Measurements from ENCODE around the gene RGS12. TPM values are rescaled to one million over a fixed set of nuclear protein-coding genes. Genes with fewer than 3 reads are reported as not detected.

The RGS12 gene
- total RNA-seq, 1 experiment from 2014 or later, result 53.9 TPM

DNA sequence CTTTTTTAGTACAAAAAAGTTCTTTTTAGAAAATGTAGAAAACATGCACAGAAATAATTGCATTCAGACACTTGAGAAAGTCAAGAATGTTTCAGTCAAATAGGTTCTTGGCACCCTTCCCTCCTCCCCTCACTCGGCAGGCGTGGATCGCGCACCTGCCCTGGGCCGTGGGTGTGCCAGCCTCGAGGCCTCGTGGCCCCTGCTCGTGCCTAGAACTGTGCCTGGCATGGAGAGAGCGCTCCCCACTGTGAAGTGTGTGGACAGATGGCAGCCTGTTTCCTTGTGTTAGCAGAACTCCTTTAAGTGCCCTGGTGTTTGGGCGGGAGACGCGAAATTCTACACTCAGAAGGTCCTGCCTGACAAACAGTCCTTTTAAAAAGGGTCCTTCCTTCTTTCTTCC is 14.7 kb downstream of the RGS12 start:
- no peak overlapping the region for H3K27ac ChIP-seq (ENCODE audit: low read depth, low read length, poor library complexity, severe bottlenecking)
- H3K27me3 ChIP-seq (replicated peaks; ENCODE audit: insufficient read depth, low read depth, low read length, poor library complexity), result no peaks in the 10 kb centered on the region
- TF ChIP-seq EZH2 (IDR thresholded peaks at IDR 0.05; ENCODE audit: borderline replicate concordance, low read depth, low read length, poor library complexity, severe bottlenecking), result no peak
- TF ChIP-seq CTCF (conservative IDR thresholded peaks at IDR 0.05; ENCODE audit: low read depth, low read length), result no peak
- no peak overlapping the region for H3K4me3 ChIP-seq (ENCODE audit: low read depth, low read length, poor library complexity, severe bottlenecking)
- no peak for DNase-seq (ENCODE audit: low spot score)
- intact Hi-C loops (cut with micrococcal nuclease; ENCODE audit: unreplicated experiment), result no loop called here
- H3K4me1 ChIP-seq (ENCODE audit: insufficient read depth, low read length, poor library complexity, severe bottlenecking), result peaks cover 33% of the 10 kb centered on the region
- ChIA-PET CTCF (no interaction called here), POLR2A (ENCODE audit: low non-redundant PET) (no interaction called here)
- no TSS peak for BruUV-seq (replicated peaks)
- H3K36me3 ChIP-seq (ENCODE audit: insufficient read depth, low read length, poor library complexity, severe bottlenecking), result no peaks in the 10 kb centered on the region
- no peaks in the 10 kb centered on the region for H3K9me3 ChIP-seq (ENCODE audit: low read depth, low read length, poor library complexity, severe bottlenecking)

GRCh38 chr4:3307891-3308575 is 15.2 kb downstream of the RGS12 start:
- BruUV-seq (replicated peaks), result no TSS peak
- DNase-seq (ENCODE audit: low spot score), result no peak
- Histone ChIP-seq H3K36me3 (ENCODE audit: insufficient read depth, low read length, poor library complexity, severe bottlenecking) (no peaks in the 10 kb centered on the region), H3K4me1 (ENCODE audit: insufficient read depth, low read length, poor library complexity, severe bottlenecking) (peaks cover 28% of the 10 kb centered on the region), H3K27me3 (replicated peaks; ENCODE audit: insufficient read depth, low read depth, low read length, poor library complexity) (no peaks in the 10 kb centered on the region), H3K4me3 (ENCODE audit: low read depth, low read length, poor library complexity, severe bottlenecking) (no peak overlapping the region), H3K27ac (ENCODE audit: low read depth, low read length, poor library complexity, severe bottlenecking) (no peak overlapping the region), H3K9me3 (ENCODE audit: low read depth, low read length, poor library complexity, severe bottlenecking) (no peaks in the 10 kb centered on the region)
- ChIA-PET POLR2A (ENCODE audit: low non-redundant PET) (no interaction called here), CTCF (no interaction called here)
- no peak for TF ChIP-seq EZH2 (IDR thresholded peaks at IDR 0.05; ENCODE audit: borderline replicate concordance, low read depth, low read length, poor library complexity, severe bottlenecking)
- no peak for TF ChIP-seq CTCF (conservative IDR thresholded peaks at IDR 0.05; ENCODE audit: low read depth, low read length)
- intact Hi-C loops (cut with micrococcal nuclease; ENCODE audit: unreplicated experiment), result no loop called here

DNA sequence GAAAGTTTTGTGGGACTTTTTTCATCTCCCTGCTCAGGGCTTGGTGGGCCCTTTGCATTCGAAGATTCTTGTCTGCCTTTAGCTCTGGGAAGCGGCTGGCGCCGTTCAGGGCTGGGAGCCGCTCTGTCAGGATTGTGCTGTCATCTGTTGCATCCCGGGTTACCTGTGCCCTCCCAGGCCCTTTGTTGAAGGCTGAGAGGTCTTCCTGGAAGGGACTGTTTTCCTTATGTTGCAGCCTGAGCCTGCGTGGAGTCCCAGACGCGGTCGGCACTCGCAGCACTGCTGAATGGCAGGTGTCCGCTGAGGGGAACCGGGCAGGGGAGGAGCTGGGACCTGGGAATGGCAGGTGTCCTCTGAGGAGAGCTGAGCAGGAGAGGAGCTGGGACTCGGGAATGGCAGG is 15.9 kb downstream of the RGS12 start:
- intact Hi-C loops (cut with micrococcal nuclease; ENCODE audit: unreplicated experiment), result no loop called here
- ChIA-PET CTCF (no interaction called here), POLR2A (ENCODE audit: low non-redundant PET) (no interaction called here)

More for the DNA sequence above, 15.9 kb downstream of the RGS12 start:
- Histone ChIP-seq H3K4me1 (ENCODE audit: insufficient read depth, low read length, poor library complexity, severe bottlenecking) (peaks cover 21% of the 10 kb centered on the region), H3K4me3 (ENCODE audit: low read depth, low read length, poor library complexity, severe bottlenecking) (no peak overlapping the region), H3K27ac (ENCODE audit: low read depth, low read length, poor library complexity, severe bottlenecking) (no peak overlapping the region), H3K27me3 (replicated peaks; ENCODE audit: insufficient read depth, low read depth, low read length, poor library complexity) (no peaks in the 10 kb centered on the region), H3K36me3 (ENCODE audit: insufficient read depth, low read length, poor library complexity, severe bottlenecking) (no peaks in the 10 kb centered on the region), H3K9me3 (ENCODE audit: low read depth, low read length, poor library complexity, severe bottlenecking) (no peaks in the 10 kb centered on the region)
- DNase-seq (ENCODE audit: low spot score), result no peak
- TF ChIP-seq EZH2 (IDR thresholded peaks at IDR 0.05; ENCODE audit: borderline replicate concordance, low read depth, low read length, poor library complexity, severe bottlenecking), result no peak
- TF ChIP-seq CTCF (conservative IDR thresholded peaks at IDR 0.05; ENCODE audit: low read depth, low read length), result no peak
- no TSS peak for BruUV-seq (replicated peaks)

All from A673 (cell line).